Prostate gland (tissue), 2 donors: ENCODE results near the gene CPED1.

Experiments
- POLR2A ChIP-seq: fragments of 450-650 bp; IDR thresholded peaks from one replicate; pipeline ENCODE4 v1.6.1; 2016; ENCODE audit warnings: antibody characterized with exemption, mild to moderate bottlenecking
- POLR2AphosphoS5 ChIP-seq: sonication (generic); formaldehyde crosslinking; IDR thresholded peaks from one replicate; pipeline ENCODE4 v1.6.1; 2017; ENCODE audit warnings: antibody characterized with exemption
- TF ChIP-seq, protein P1 (sequence below), 4 experiments: fragments of 200-600 bp in 2 of 4; fragments of 450-650 bp in 2 of 4; sonication (generic) in 2 of 4; IDR thresholded peaks; 1 replicate in 3 of 4; 2 replicates in 1 of 4; pipeline ENCODE4 v1.5.1; 2016 to 2019; ENCODE audit warnings: antibody characterized with exemption in 4 of 4, mild to moderate bottlenecking in 2 of 4, moderate library complexity in 2 of 4

DNA sequence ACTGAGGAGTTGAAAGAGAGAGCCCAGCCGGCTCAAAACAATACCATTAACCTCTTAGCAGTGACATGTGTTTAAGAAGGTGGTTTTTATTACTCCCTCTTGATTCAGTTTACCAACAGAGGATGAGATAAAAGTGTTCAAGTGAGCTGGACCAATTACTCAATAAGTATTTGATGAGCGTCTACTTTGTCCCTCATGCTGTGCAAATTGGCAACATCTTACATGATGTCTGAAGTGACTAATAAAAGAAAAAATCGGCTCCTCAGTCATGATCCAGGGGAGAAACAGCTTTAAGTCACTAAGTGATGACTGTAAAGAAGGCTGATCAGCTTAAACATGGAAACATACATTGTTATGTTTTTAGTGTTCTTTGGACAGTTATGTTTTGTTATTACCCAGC is 348.1 kb downstream of the CPED1 start:
- TF ChIP-seq, protein P1, sequence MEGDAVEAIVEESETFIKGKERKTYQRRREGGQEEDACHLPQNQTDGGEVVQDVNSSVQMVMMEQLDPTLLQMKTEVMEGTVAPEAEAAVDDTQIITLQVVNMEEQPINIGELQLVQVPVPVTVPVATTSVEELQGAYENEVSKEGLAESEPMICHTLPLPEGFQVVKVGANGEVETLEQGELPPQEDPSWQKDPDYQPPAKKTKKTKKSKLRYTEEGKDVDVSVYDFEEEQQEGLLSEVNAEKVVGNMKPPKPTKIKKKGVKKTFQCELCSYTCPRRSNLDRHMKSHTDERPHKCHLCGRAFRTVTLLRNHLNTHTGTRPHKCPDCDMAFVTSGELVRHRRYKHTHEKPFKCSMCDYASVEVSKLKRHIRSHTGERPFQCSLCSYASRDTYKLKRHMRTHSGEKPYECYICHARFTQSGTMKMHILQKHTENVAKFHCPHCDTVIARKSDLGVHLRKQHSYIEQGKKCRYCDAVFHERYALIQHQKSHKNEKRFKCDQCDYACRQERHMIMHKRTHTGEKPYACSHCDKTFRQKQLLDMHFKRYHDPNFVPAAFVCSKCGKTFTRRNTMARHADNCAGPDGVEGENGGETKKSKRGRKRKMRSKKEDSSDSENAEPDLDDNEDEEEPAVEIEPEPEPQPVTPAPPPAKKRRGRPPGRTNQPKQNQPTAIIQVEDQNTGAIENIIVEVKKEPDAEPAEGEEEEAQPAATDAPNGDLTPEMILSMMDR (IDR thresholded peaks at IDR 0.05): no peak
- no peak for TF ChIP-seq POLR2AphosphoS5
- no peak for TF ChIP-seq POLR2A
